Stimulated activated CD8-positive, alpha-beta memory T cell treated with anti-CD3 and anti-CD28 coated beads, Interleukin-15, amount 100 ng/mL, for 4 hours (primary cell): Measurements from ENCODE around the gene TERC.
"Not testable (repeated sequence)": the region's sequence is repeated elsewhere in the genome, so short reads cannot be mapped to it uniquely, and the experiment has no call there.

Source experiments
- DNase-seq, 2 donors: peaks; one replicate each; pipeline ENCODE4 v3.0.0-alpha.2; 2020; ENCODE audit warnings: low read depth in 2 of 2

TERC gene

GRCh38 chr3:169771497-169772304 lies 6.8 kb upstream of the TERC start:
- no peak for DNase-seq

DNA sequence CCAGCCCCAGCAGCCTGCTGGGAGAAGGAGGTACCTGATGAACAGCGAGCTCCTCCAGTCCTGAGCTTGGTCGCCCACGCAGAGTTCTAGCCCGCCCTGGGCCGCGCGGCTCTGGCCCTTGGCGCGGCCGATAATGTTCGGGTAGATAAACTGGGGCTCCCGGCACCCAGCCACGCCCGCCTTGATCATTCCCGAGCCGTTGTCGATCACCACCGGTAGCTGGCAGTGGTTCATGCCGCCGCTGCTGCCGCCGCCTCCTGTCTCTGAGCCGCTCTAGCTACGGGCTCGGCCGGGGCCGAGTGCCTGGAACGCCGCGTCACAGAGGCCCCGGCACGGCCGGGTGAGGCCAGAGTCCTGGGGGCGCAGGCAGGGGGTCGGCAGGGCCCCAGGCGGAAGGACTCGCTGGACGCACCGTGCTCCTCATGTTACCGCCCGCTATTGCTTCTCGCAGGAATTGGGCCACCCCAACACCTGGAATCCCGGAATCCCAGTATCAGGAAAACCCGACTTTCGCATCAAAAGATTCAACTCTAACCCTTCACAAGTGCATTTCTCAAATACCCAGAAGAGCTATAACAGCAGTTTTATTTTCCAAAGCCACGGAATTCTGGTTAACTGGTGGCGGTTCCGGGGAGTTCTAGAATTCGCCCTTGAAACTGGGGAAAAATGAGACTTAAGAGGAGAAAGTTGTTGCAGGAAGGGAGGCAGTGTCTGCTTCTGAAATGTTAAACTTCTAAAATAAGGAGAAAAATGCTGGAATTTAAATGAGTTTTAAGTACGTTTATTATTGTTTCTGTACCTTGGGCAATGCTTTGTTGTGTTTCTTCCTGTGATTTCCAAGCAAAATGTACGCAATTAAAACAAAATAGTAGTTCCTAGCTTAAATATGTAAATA lies 4.7 kb upstream of the TERC start, which contains the start of gene ACTRT3:
TSS of gene ACTRT3 (minus strand) at position 275 of the 895 bp plus-strand sequence. CDS start at position 234, 41 bp downstream.
- peak in 1 of 2 donors; percentile 39 for DNase-seq

DNA sequence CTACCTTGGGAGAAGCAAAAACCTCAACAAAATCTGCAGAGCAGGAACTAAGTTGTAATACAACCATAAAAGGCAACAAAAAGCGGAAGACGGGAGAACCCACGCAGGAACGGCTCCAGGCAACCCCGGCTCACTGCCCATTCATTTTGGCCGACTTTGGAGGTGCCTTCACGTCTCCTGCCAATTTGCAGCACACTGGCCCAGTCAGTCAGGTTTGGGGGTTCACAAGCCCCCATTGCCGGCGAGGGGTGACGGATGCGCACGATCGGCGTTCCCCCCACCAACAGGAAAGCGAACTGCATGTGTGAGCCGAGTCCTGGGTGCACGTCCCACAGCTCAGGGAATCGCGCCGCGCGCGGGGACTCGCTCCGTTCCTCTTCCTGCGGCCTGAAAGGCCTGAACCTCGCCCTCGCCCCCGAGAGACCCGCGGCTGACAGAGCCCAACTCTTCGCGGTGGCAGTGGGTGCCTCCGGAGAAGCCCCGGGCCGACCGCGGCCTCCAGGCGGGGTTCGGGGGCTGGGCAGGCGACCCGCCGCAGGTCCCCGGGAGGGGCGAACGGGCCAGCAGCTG lies 463 bp downstream of the TERC start:
- peak in 1 of 2 donors; percentile 44 for DNase-seq

DNA sequence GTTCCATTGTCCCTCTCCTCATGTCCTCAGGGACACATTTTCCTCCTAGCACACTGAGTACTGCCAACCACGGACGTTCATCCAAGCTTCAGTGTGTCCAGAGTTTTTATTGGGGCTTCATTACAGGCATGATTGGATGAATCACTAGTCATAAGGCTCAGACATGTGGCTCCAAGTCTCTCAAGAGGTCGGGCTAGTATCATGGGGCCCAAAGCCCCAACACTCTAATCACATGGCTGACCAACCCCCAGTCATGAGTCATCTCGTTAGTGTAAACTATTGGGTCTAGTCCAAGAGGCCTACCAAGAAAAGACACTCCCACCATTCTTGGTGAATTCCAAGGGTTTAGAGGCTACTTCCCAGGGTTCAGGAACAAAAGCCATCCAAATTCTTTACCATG lies 4.4 kb downstream of the TERC start:
- DNase-seq, result no peak

DNA sequence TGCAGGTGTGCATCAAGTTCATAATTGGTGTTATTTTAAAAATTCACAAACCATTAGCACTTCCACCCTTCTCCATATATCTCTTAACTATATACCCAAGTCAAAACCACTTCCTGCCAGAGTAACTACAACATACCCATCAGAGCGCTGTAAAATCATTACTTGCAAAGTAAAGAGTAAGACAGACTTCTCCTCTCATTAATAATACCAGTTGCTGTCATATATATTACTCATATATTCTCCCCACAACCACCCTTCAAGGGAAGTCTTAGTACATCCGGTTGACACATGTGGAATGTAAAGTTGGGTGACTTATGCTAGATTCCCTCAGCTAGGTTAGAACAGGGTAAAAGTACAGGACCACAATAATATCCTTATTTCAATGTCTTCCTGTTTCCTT lies 5.6 kb downstream of the TERC start:
- DNase-seq, result no peak

- no peak for DNase-seq
Observed at GRCh38 chr3:169758359-169758994, 6.4 kb downstream of the TERC start.

GRCh38 chr3:169755488-169755887 lies 9.4 kb downstream of the TERC start:
- no peak for DNase-seq

DNA sequence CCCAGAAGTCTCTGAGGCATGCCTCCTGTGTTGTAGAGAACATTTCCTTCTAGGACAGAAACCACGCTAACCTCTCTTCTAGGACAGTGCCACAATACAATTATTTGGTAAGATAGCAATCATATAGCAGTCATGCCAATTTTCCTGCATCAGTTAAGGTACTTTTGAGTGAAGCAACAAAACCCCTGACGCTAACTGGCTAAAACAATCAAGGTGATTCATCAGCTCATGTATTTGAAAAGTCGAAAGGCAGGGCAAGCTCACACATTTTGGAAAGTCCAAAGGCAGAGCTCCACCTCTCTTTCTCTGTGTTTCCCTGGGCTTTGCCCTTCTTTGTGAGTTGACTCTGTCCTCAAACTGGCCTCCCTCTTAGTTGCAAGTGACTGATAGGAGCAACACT lies 10.1 kb downstream of the TERC start:
- DNase-seq, result no peak

GRCh38 chr3:169751875-169752274 lies 13.0 kb downstream of the TERC start:
- DNase-seq, result no peak

DNA sequence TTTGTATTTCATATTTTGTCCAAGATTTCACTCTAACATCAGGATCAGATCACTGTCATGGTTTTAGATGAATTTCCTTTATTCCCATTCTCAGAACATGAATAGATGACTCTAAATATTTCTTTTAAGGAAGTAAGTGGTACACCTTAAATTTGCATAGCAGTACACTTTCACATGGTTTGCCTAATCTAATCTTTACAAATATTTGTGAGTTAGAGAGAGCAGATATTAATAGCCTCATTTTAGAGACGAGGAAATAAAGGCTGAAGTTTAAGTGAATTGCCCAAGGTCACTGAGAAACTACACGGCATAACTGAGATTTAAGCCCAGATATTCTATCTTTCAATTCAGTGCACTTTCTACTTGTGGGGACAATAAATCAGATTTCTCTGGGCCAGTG lies 14.2 kb downstream of the TERC start:
- no peak for DNase-seq

DNA sequence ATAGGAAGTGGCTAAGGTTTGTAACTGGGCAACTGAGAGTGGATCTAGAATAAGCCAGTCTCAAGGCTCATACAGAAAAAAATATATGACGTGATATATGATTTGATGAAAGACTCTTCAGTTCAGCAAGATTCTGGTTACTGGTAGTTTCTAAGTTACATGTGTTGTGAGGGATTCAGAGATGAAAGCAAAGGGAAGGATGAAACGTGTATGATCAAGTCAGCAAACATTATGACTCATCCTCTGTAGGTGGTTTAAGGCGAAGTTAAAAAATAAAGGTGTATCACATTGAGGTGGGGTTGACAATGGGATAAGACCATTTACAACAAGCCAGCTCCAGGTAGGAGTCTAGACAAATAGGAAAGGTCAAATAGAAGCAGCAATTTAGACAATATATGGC lies 16.2 kb downstream of the TERC start:
- no peak for DNase-seq

GRCh38 chr3:169746924-169747323 lies 17.9 kb downstream of the TERC start:
- no peak for DNase-seq

DNA sequence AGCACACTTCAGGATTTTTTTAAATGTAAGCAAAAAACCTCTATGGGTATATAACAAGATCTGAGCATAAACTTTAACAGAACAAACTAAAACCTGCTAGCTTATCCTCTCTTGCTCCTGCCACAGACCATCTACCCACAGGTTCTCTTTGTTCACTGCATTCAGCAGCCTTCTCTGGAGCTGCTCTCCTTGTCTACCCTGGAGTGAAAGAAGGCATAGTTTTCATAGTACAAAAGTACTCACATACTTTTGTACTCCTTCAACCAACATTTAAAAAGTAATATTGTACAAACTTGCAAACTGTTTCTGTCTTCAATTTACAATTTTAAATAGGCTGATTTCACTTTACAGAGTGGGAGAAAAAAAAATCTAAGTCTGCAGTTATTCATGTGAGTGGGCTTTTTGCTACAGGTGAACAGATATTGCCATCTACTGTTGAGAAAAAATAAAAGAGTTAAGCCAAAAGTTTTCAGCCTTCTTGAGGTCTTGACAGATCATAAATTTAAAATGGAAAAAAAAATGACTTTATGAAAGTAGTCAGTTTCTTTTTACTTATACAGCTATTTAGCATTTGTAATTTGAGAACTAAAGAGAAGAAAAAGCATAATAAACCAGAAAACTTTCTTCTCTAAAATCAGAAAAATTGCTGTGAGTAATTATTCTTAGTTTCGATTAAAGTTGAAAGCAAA lies 20.4 kb downstream of the TERC start:
- DNase-seq, result no peak

- DNase-seq, result no peak
Observed at GRCh38 chr3:169739067-169739466, 25.8 kb downstream of the TERC start.

DNA sequence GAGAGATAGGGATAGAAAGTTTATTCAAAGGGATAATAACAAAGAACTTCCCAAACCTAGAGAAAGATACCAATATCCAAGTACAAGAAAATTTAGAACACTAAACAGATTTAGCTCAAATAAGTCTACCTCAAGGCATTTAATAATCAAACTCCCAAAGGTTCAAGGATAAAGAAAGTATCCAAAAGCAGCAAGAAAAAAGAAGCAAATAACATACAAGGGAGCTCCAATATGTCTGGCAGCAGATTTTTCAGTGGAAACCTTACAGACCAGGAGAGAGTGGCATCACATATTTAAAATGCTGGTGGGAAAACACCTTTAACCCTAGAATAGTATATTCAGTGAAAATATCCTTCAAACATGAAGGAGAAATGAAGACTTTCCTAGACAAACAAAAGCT lies 33.0 kb downstream of the TERC start:
- not testable (repeated sequence) for DNase-seq

GRCh38 chr3:169722724-169723123 lies 42.1 kb downstream of the TERC start:
- no peak for DNase-seq

GRCh38 chr3:169718415-169718814 lies 46.4 kb downstream of the TERC start:
- DNase-seq, result not testable (repeated sequence)
